GM12873 (cell line): ENCODE results near the gene TOR1A.

ENCODE experiments used
- TF ChIP-seq, protein P1 (sequence below): IDR thresholded peaks from 2 replicates; pipeline ENCODE4 v1.5.1; 2012; ENCODE audit warnings: low read depth, mild to moderate bottlenecking, moderate library complexity, low read length, control low read depth; ENCODE audit not compliant: insufficient read depth; ENCODE audit errors: missing control alignments

TOR1A gene

DNA sequence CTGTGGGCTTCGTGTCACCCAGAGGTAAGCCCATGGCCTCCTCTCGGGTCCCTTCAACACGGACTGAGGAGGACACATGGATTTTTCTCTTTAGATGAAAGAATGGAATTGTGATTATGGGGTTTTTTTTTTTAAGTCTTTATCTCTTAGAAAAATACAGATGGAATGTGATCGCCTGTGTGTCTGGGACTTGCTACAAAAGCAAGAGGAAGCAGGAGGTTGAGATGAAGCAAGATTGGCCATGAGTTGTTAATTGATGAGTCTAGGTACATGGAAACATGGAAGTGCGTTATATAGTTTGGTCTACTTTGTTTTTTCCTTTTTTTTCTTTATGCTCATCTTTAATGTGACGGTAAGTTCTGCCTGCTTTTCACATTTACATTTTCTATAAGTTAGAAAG, 26.0 kb upstream of the TOR1A start:
- TF ChIP-seq, protein P1, sequence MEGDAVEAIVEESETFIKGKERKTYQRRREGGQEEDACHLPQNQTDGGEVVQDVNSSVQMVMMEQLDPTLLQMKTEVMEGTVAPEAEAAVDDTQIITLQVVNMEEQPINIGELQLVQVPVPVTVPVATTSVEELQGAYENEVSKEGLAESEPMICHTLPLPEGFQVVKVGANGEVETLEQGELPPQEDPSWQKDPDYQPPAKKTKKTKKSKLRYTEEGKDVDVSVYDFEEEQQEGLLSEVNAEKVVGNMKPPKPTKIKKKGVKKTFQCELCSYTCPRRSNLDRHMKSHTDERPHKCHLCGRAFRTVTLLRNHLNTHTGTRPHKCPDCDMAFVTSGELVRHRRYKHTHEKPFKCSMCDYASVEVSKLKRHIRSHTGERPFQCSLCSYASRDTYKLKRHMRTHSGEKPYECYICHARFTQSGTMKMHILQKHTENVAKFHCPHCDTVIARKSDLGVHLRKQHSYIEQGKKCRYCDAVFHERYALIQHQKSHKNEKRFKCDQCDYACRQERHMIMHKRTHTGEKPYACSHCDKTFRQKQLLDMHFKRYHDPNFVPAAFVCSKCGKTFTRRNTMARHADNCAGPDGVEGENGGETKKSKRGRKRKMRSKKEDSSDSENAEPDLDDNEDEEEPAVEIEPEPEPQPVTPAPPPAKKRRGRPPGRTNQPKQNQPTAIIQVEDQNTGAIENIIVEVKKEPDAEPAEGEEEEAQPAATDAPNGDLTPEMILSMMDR = no peak

DNA sequence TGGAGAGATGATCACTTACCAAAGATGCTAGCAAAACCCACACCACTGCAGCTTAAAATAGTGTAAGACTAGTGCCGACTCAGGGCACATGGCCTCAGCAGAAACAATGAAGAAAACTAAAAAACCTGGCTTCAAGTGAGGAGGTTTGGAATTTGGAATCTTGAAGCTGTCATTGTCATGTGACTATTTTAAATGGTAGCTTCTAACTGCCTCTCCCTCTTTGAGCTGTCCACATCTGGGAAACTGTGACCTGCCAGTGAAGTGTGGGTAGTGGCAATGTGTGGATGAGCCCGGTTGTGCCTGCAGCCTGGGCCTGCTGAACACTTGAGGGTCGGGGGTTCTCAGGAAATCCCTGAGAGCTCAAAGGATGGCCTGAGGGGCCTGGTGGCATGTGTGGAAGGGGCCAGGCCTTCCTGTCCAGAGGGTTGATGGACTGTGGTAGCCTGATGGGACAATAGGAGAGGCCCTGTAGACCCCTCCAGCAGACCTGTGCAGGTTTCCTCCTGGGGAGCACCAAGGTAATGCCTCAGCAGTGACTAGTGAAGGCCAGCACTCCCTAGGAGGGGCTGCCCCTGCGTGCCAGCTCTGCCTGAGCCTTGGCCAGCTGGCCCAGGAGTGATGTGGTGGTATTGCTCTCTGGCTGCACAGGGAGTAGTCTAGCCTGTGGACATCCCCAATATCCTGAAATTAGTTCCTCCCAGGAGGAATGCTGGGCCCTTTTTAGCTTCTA, 24.9 kb upstream of the TOR1A start:
- TF ChIP-seq, protein P1 = no peak

DNA sequence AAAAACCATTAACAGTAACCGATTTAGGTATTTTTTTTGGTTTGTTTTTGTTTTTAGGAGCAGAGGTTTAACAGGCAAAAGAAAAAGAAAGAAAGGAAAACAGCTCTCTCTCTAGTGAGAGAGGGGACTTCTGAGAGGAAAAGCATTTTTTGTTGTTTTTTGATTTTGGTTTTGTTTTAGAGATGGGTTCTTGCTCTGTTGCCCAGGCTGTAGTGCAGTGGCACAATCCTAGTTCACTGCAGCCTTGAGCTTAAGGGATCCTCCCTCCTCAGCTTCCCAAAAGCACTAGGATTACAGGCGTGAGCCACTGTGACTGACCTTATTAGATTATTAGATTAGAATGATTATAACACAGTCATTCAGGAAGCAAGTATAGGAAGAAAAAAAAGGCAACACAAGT, 21.4 kb upstream of the TOR1A start:
- TF ChIP-seq, protein P1 = no peak

DNA sequence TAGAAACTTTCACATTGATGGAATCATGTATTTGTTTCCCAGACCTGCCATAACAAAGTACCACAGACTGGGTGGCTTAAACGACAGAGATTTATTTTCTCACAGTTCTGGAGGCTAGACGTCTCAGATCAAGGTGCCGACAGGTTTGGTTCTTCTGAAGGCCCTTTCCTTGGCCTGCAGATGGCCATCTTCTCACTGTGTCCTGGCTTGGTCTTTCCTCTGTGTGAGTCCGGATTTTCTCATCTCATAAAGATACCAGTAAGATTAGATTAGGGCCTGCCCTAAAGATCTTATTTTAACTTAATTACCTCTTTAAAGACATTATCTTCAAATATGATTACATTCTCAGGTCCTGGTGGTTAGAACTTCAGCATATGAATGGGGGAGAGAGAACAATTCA, 17.1 kb upstream of the TOR1A start:
- TF ChIP-seq, protein P1 = no peak

DNA sequence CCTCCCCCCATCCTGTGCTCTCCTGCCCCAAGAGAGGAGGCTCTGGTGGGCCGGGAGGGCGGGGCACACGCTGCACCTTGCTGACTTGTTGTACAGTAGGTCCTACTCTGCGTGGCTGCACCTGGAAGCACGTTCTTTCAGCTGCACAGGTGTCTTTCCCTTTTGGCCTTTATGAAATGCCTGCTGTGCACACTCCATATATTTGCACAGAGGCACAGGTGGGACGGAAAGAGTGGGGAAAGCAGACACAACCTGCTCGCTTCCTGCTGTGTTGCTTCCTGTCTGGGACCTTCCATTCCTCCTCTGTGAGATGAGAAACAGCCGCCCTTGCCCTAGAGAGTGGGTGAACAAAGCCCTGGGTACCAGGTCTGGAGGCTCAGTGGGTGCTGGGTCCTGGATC, 16.1 kb upstream of the TOR1A start:
- TF ChIP-seq, protein P1 = no peak

DNA sequence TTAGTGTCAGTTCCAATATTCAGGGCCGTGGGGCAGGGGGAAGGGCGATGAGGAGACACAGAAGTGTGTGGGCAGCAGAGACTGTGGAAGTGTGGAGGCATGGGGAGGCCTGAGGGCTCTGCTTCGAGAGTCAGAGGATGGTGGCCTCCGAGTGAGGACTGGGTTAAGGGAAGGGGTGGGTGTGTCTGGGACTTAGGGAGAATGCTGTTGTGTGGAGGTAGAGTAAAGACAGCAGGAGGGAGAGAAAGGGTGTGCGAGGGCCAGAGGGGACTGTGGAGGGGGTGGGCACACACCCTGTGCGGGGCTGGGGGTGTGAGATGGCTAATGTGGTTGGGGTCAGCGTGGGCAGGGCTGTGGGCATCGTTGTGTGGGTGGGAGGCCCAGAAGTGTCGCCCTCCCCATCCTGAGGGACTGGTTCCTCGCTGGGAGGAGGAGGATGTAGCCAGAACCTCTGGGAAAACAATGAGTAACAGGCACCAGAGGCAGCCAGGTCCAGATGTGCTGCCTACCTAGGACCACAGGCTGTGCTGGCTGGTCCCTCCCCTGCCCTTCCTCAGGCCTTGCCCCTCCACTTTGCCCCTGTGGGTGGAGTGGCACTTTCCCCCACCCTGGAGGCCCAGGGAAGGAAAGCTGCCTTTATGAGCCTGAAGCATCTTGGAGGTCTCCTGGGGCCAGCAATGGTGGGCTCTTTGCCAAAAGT, 15.5 kb upstream of the TOR1A start:
- TF ChIP-seq, protein P1 = no peak

DNA sequence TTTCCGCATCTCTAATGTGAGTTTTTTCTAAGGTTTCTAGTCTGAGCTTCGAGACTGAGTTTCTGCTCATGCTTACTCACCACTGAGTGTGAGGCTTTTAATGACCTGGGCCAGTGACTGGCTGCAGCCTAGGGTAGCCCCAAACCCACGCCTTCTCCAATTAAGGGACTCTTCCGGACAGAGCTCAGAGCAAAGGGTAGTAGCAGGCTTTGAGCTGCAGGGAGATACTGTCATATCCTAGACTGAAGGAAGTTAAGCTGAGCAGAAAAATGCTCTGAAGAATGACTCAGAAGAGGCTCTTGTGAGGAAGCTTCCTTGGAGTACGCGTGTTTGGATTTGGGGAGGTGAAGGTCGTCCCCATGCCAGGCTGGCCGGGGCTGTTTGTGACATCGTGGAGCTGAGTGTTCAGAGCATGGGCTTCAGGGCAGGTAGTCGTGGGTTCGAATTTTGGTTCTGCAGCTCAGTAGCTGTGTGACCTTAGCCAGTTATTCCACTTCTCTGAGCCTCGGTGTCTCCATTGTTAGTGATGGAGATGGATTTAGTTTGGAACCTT, 14.8 kb upstream of the TOR1A start:
- TF ChIP-seq, protein P1 = no peak
